ENCODE results near the gene TPRN. TPM values are rescaled to one million over a fixed set of nuclear protein-coding genes. Genes with fewer than 3 reads are reported as not detected.

TPRN gene
- total RNA-seq, 4 donors from 2014 or later: 0.29 to 17.1 (median 5.5) TPM

DNA sequence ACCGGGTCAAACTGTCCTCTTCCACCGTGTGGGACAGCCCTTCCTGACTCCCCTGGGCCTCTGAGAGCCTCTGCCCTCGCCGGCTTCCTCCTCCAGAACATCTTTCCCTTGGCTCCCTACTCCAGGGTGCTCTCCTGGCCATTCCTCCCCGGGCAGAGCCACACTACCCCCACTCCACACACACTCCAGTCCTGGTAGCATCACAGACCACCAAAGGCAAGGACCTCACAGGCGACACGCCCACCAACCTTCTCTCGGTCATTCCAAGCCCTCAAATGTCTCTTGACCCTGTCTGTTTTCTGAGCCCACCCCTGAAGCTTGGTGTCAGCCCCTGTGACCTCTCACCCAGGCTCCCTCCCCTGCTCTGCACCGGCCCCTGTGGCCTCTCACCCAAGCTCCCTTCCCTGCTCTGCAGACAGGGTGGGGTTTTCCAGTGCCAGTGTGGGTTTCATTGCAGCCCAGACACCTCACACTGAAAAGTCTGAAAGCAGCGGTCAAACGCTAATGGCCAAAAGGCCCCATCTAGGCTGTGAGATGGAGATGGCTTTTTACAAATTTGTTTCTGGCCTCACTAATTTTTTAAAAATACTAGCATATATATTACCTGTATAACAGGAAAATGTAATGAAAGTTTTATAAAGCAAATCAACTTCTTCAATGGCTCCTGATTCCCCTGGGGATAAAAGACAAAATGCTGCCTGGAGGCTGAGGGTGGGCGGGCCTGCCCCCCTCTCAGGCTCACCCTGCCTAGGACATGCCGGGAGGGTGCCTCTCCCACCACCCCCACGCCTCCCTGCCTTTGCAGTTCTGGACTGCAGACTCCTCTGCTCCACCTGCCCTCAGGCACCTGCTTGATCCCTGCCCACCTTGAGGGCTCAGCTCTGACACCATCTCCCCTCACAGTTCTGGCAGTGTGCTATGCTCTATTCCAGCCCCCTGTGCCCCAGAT is 41.2 kb downstream of the TPRN start:
- no peak overlapping the region for H3K4me3 ChIP-seq
- H3K27ac ChIP-seq: no peak overlapping the region
- H3K4me1 ChIP-seq: peaks cover 0 to 17% of the 10 kb centered on the region in 2 donors
- TF ChIP-seq, protein P1, sequence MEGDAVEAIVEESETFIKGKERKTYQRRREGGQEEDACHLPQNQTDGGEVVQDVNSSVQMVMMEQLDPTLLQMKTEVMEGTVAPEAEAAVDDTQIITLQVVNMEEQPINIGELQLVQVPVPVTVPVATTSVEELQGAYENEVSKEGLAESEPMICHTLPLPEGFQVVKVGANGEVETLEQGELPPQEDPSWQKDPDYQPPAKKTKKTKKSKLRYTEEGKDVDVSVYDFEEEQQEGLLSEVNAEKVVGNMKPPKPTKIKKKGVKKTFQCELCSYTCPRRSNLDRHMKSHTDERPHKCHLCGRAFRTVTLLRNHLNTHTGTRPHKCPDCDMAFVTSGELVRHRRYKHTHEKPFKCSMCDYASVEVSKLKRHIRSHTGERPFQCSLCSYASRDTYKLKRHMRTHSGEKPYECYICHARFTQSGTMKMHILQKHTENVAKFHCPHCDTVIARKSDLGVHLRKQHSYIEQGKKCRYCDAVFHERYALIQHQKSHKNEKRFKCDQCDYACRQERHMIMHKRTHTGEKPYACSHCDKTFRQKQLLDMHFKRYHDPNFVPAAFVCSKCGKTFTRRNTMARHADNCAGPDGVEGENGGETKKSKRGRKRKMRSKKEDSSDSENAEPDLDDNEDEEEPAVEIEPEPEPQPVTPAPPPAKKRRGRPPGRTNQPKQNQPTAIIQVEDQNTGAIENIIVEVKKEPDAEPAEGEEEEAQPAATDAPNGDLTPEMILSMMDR (IDR thresholded peaks at IDR 0.05): no peak
- TF ChIP-seq POLR2A (IDR thresholded peaks at IDR 0.05): no peak
- no peaks in the 10 kb centered on the region for H3K36me3 ChIP-seq
- H3K9me3 ChIP-seq: no peaks in the 10 kb centered on the region
- intact Hi-C loops (cut with DNase I; ENCODE audit: low total_unique reads): no loop called here
- DNase-seq: no peak
- peaks cover 36 to 69% of the 10 kb centered on the region in 2 donors for H3K27me3 ChIP-seq

- intact Hi-C loops (cut with DNase I; ENCODE audit: low total_unique reads): no loop called here
- DNase-seq: no peak
- no peak overlapping the region for H3K27ac ChIP-seq
- H3K27me3 ChIP-seq: peaks cover 33 to 62% of the 10 kb centered on the region in 2 donors
- H3K4me3 ChIP-seq: no peak overlapping the region
- H3K4me1 ChIP-seq: peaks cover 0 to 17% of the 10 kb centered on the region in 2 donors
- H3K36me3 ChIP-seq: no peaks in the 10 kb centered on the region
- H3K9me3 ChIP-seq: no peaks in the 10 kb centered on the region
- TF ChIP-seq POLR2A (IDR thresholded peaks at IDR 0.05): no peak
- TF ChIP-seq, protein P1 (IDR thresholded peaks at IDR 0.05): no peak
Observed at GRCh38 chr9:137158625-137159024, 41.9 kb downstream of the TPRN start.

- H3K4me1 ChIP-seq: peaks cover 0 to 15% of the 10 kb centered on the region in 2 donors
- TF ChIP-seq, protein P1 (IDR thresholded peaks at IDR 0.05): no peak
- TF ChIP-seq POLR2A (IDR thresholded peaks at IDR 0.05): no peak
- no peak overlapping the region for H3K27ac ChIP-seq
- no peaks in the 10 kb centered on the region for H3K9me3 ChIP-seq
- intact Hi-C loops (cut with DNase I; ENCODE audit: low total_unique reads): no loop called here
- H3K27me3 ChIP-seq: peaks cover 25 to 53% of the 10 kb centered on the region in 2 donors
- no peaks in the 10 kb centered on the region for H3K36me3 ChIP-seq
- DNase-seq: no peak
- H3K4me3 ChIP-seq: no peak overlapping the region
Observed at GRCh38 chr9:137157618-137158415, 42.7 kb downstream of the TPRN start.

DNA sequence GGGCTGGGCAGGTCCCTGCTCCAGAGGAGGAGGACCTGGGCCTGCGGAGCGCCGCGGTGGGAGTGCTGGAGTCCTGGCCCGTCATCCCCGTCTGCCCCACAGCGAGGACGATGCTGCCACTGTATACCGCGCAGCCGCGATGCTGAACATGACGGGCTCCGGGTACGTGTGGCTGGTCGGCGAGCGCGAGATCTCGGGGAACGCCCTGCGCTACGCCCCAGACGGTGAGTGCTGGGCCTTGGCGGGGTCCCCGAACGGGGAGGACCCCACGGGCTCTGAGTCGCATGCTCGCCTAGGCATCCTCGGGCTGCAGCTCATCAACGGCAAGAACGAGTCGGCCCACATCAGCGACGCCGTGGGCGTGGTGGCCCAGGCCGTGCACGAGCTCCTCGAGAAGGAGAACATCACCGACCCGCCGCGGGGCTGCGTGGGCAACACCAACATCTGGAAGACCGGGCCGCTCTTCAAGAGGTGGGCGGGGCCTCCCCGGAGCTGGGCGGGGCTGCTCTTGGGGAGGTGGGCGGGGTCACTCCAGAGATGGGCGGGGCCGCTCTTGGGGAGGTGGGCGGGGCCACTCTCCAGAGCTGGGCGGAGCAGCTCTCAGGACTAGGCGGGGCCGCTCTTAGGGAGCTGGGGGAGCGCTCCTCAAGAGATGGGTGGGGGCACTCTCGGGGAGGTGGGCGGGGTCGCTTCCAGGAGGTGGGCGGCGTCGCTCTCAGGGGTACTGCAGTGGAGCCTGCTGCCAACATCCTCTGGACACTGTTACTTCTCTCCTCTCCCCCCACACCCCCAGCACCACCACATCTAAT is 43.8 kb downstream of the TPRN start:
- Histone ChIP-seq H3K27ac (no peak overlapping the region), H3K4me3 (no peak overlapping the region), H3K9me3 (no peaks in the 10 kb centered on the region), H3K4me1 (peaks cover 0 to 4% of the 10 kb centered on the region in 2 donors), H3K36me3 (no peaks in the 10 kb centered on the region), H3K27me3 (peaks cover 16 to 44% of the 10 kb centered on the region in 2 donors)
- no peak for DNase-seq
- intact Hi-C loops (cut with DNase I; ENCODE audit: low total_unique reads): no loop called here
- no peak for TF ChIP-seq POLR2A (IDR thresholded peaks at IDR 0.05)
- TF ChIP-seq, protein P1 (IDR thresholded peaks at IDR 0.05): no peak
